LNCaP clone FGC (cell line): ENCODE data around the gene AHDC1.

Experiments used
- DNase-seq: peaks from one replicate; pipeline ENCODE4 v3.0.0-alpha.2; 2011; ENCODE audit warnings: low read depth
- H3K4me3 ChIP-seq: 2 replicates; pipeline ENCODE4 v1.5.1; 2011; ENCODE audit warnings: mild to moderate bottlenecking, low read depth, low read length, control low read depth
- CTCF ChIP-seq: IDR thresholded peaks from 2 replicates; pipeline ENCODE4 v1.5.1; 2012; ENCODE audit warnings: mild to moderate bottlenecking; ENCODE audit not compliant: control insufficient read depth, insufficient read depth; ENCODE audit errors: extremely low read depth

The AHDC1 gene

GRCh38 chr1:27536767-27537166 is 67.2 kb downstream of the AHDC1 start:
- no peak for DNase-seq
- no peak overlapping the region for H3K4me3 ChIP-seq
- no peak for TF ChIP-seq CTCF

DNA sequence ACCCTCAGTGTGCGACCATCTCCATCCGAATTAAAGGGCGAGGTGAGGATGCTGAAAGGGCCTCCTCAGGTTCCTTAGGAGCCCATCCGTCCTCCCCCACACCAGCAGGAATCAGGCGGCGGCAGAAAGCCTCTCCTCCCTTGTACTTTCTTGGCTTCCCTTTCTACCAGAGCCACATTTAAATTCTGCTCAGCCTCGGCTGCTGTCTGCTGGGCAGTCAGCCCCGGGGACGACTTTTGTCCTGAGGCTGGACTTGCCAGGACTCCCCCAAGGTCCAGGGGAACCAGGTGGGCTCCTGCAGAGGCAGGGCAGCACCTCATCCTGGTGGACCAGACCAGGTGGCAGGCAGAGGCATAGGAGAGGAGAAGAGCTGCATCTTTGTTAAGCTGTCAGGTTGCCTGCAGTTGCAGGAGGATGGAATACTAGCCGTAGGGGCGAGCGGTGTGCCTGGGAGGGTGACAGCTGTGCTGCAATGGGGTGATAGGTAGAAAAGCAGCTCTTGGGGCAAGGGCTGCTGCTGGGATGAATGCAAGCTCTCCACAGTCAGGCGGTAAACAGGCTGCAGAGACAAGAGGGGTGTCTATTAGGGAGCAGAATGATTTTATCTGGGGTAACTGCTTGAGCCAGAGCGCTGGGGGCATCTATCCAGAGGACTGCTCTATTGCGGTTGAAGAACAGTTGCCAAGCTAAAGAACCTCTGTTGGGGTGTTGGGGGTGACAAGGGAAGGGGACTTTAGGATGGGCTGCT is 67.8 kb downstream of the AHDC1 start:
- DNase-seq: no peak
- H3K4me3 ChIP-seq: no peak overlapping the region
- TF ChIP-seq CTCF: no peak

GRCh38 chr1:27535386-27535785 is 68.6 kb downstream of the AHDC1 start:
- H3K4me3 ChIP-seq: no peak overlapping the region
- no peak for TF ChIP-seq CTCF
- DNase-seq: no peak

GRCh38 chr1:27531959-27532685 is 71.8 kb downstream of the AHDC1 start:
- no peak overlapping the region for H3K4me3 ChIP-seq
- DNase-seq: no peak
- no peak for TF ChIP-seq CTCF

DNA sequence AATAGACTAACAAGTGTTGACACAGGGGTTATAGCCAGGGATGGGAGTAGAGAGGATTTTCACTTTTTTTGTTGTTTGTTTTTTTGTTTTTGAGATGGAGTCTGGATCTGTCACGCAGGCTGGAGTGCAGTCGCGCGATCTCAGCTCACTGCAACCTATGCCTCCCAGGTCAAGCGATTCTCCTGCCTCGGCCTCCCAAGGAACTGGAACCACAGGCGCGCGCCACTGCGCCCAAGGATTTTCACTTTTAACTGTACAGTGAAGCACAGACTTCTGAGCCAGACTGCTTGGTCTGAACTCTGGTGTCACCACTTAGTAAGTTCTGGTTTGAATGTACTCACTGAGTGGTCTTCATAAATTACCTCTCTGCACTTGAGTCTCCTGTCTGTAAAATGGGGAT is 73.8 kb downstream of the AHDC1 start:
- H3K4me3 ChIP-seq: no peak overlapping the region
- DNase-seq: no peak
- no peak for TF ChIP-seq CTCF

DNA sequence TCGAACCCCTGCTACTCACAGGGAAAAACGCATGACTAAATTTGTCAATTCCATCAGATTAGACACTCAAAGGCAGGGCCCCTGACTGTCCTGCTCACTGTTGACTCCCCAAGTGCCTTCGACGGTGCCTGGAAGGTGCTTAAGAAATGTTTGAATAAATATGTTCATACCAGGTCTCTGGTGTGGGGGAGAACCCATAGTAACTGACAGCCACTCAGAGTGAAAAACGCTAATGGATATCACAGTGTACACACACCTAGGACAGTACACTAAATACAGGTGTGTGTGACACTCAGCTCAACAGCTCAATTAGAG is 74.3 kb downstream of the AHDC1 start:
- H3K4me3 ChIP-seq: no peak overlapping the region
- no peak for TF ChIP-seq CTCF
- DNase-seq: no peak
